HepG2 (cell line): ENCODE data around the gene CSNK1D. TPM values are rescaled to one million over a fixed set of nuclear protein-coding genes. Genes with fewer than 3 reads are reported as not detected.

Experiments used
- HDAC1 ChIP-seq: sonication (generic); formaldehyde crosslinking; IDR thresholded peaks from 2 replicates; pipeline ENCODE4 v1.5.1; 2020; ENCODE audit warnings: mild to moderate bottlenecking, missing genetic modification reagents
- HOXA7 ChIP-seq: sonication (generic); formaldehyde crosslinking; IDR thresholded peaks from 2 replicates; pipeline ENCODE4 v1.8.1; 2022; ENCODE audit warnings: mild to moderate bottlenecking, missing genetic modification reagents, moderate library complexity
- NONO ChIP-seq, 2 experiments: fragments of 450-650 bp in 1 of 2; sonication (generic) in 1 of 2; formaldehyde crosslinking in 1 of 2; IDR thresholded peaks in 1 of 2; conservative IDR thresholded peaks in 1 of 2; 2 replicates each; pipeline versions ENCODE4 v1.6.1 to v1.8.0; 2017 to 2022; ENCODE audit warnings: mild to moderate bottlenecking in 1 of 2, missing genetic modification reagents in 1 of 2, moderate library complexity in 1 of 2
- RARA ChIP-seq: IDR thresholded peaks from 2 replicates; pipeline ENCODE4 v1.6.1; 2016; ENCODE audit warnings: missing genetic modification reagents, missing compliant biosample characterization
- RBFOX2 ChIP-seq: fragments of 200-400 bp; formaldehyde crosslinking; IDR thresholded peaks from 2 replicates; pipeline ENCODE4 v1.6.1; 2017; ENCODE audit warnings: low read depth, mild to moderate bottlenecking, low read length
- SETDB1 ChIP-seq: sonication (generic); formaldehyde crosslinking; IDR thresholded peaks from 2 replicates; pipeline ENCODE4 v1.5.1; 2020; ENCODE audit warnings: missing genetic modification reagents, mild to moderate bottlenecking, borderline replicate concordance
- SNAPC5 ChIP-seq: sonication (generic); formaldehyde crosslinking; IDR thresholded peaks from 2 replicates; pipeline ENCODE4 v1.8.1; 2023; ENCODE audit warnings: mild to moderate bottlenecking, missing genetic modification reagents, borderline replicate concordance
- TFDP1 ChIP-seq: IDR thresholded peaks from 2 replicates; pipeline ENCODE4 v1.6.1; 2016; ENCODE audit warnings: missing compliant biosample characterization, missing genetic modification reagents, borderline replicate concordance
- TOPORS ChIP-seq: sonication (generic); formaldehyde crosslinking; IDR thresholded peaks from 2 replicates; pipeline ENCODE4 v1.8.0; 2023; ENCODE audit warnings: mild to moderate bottlenecking, missing genetic modification reagents
- ZBTB25 ChIP-seq: IDR thresholded peaks from 2 replicates; pipeline ENCODE4 v1.6.1; 2018; ENCODE audit warnings: missing genetic modification reagents
- ZFP36L1 ChIP-seq: sonication (generic); formaldehyde crosslinking; IDR thresholded peaks from 2 replicates; pipeline ENCODE4 v1.8.0; 2022; ENCODE audit warnings: mild to moderate bottlenecking, missing genetic modification reagents, moderate library complexity
- ZHX2 ChIP-seq, 2 experiments: sonication (generic) in 1 of 2; formaldehyde crosslinking in 1 of 2; IDR thresholded peaks; 2 replicates each; pipeline versions ENCODE4 v1.6.1 to v1.9.0; 2014 to 2022; ENCODE audit warnings: antibody characterized with exemption in 1 of 2, borderline replicate concordance in 1 of 2, inconsistent platforms in 1 of 2, low read depth in 1 of 2, missing genetic modification reagents in 1 of 2
- ZNF160 ChIP-seq: sonication (generic); formaldehyde crosslinking; IDR thresholded peaks from 2 replicates; pipeline ENCODE4 v1.8.0; 2022; ENCODE audit warnings: mild to moderate bottlenecking, inconsistent platforms, missing genetic modification reagents
- ZNF501 ChIP-seq: sonication (generic); formaldehyde crosslinking; IDR thresholded peaks from 2 replicates; pipeline ENCODE4 v1.5.1; 2020; ENCODE audit warnings: mild to moderate bottlenecking, moderate library complexity, missing genetic modification reagents
- ZNF576 ChIP-seq: sonication (generic); formaldehyde crosslinking; IDR thresholded peaks from 2 replicates; pipeline ENCODE4 v1.4.0; 2020; ENCODE audit warnings: mild to moderate bottlenecking, missing genetic modification reagents
- polyA plus RNA-seq, 8 experiments: library from polyadenylated mRNA; depleted of rRNA in 3 of 8; stranded (reverse) in 7 of 8; unstranded in 1 of 8; fragments of >200 nt; fragmentation: Illumina TruSeq in 4 of 8; extraction: Trizol in 4 of 8; gene quantifications; 2 replicates each; pipeline versions ENCODE4 v1.2.1 to v1.2.3, GENCODE V29; 2011 to 2016; ENCODE audit warnings: low read depth in 4 of 8, missing spikeins in 1 of 8, mixed read lengths in 1 of 8; ENCODE audit not compliant: insufficient read depth in 1 of 8
- total RNA-seq, 5 experiments: library from RNA; depleted of rRNA; stranded (reverse); fragments of >200 nt; fragmentation: Illumina TruSeq; extraction: Trizol; gene quantifications; 2 replicates each; pipeline ENCODE4 v1.2.3, GENCODE V29; 2016; ENCODE audit warnings: low read depth in 1 of 5
- TF ChIP-seq, protein P1 (sequence below): IDR thresholded peaks from 2 replicates; pipeline ENCODE4 v1.6.1; 2016; ENCODE audit warnings: low read depth, borderline replicate concordance

Gene CSNK1D
- total and polyA plus RNA-seq, 2 of the 13 experiments (the other 11 are each of a cell fraction or from before 2014, with no cell fraction given) = 31.5 to 128 TPM

DNA sequence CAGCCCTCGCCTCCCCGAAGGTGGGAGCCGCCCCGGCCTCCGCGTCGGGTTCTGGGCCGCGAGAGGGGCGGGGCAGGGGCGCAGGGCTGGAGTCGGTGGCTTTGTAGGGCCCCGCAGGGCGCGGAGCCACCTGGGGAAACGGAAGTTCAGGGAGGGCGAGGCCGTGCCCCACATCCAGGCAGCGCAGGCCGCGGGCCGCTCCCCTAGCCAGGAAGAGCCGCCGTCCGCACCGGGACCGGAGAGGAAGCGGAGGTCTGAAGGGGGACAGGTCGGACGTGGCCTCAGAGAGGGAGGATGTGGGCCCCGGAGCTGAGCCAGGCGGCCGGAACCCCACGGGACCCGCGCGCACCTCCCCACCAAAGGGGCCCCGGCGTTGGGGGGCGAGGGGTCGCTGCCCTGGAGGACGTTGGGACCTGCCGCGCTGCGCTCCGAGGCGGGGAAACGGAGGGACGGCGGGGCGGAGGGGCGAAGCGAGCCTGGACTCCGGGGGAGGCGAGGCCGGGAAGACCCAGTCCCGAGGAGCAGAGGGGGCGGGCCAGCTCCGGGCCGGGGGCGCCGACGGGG is 45.1 kb downstream of the CSNK1D start (continued):
- TF ChIP-seq ZHX2 (IDR thresholded peaks at IDR 0.05; ENCODE audit: low read depth) = peak; percentile 26; the same call in 1 of the 2 replicates
- no peak for TF ChIP-seq ZHX2 (CRISPR knock-in tag; IDR thresholded peaks at IDR 0.05; ENCODE audit: borderline replicate concordance)
- TF ChIP-seq SETDB1 (CRISPR knock-in tag) = no peak
- TF ChIP-seq RBFOX2 = peak; percentile 72
- TF ChIP-seq ZNF501 = peak; percentile 18; the same call in 1 of the 2 replicates
- 0 out of 2 replicates have a peak, but pooled peaks have one; percentile 33 for TF ChIP-seq TFDP1
- TF ChIP-seq SNAPC5 (CRISPR knock-in tag) = no peak
- no peak for TF ChIP-seq TOPORS (CRISPR knock-in tag)
- no peak for TF ChIP-seq ZNF160
- no peak for TF ChIP-seq ZBTB25 (CRISPR knock-in tag)
- TF ChIP-seq ZFP36L1 (CRISPR knock-in tag) = no peak
- peak; percentile 78 for TF ChIP-seq RARA
- TF ChIP-seq, protein P1, sequence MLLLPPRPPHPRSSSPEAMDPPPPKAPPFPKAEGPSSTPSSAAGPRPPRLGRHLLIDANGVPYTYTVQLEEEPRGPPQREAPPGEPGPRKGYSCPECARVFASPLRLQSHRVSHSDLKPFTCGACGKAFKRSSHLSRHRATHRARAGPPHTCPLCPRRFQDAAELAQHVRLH = peak; percentile 43; the same call in 1 of the 2 replicates
- TF ChIP-seq HOXA7 (CRISPR knock-in tag) = 0 out of 2 replicates have a peak, but pooled peaks have one; percentile 26
- no peak for TF ChIP-seq ZNF576 (CRISPR knock-in tag)
- TF ChIP-seq NONO (IDR thresholded peaks at IDR 0.05) = no peak
- peak; percentile 78 for TF ChIP-seq NONO (CRISPR knock-in tag; conservative IDR thresholded peaks at IDR 0.05)
- TF ChIP-seq HDAC1 (CRISPR knock-in tag) = peak; percentile 32; the same call in 1 of the 2 replicates
